ENCODE measurements around the gene IGFN1. TPM values are rescaled to one million over a fixed set of nuclear protein-coding genes. Genes with fewer than 3 reads are reported as not detected.

Gene IGFN1
- total RNA-seq, 1 experiment from 2014 or later = not detected

DNA sequence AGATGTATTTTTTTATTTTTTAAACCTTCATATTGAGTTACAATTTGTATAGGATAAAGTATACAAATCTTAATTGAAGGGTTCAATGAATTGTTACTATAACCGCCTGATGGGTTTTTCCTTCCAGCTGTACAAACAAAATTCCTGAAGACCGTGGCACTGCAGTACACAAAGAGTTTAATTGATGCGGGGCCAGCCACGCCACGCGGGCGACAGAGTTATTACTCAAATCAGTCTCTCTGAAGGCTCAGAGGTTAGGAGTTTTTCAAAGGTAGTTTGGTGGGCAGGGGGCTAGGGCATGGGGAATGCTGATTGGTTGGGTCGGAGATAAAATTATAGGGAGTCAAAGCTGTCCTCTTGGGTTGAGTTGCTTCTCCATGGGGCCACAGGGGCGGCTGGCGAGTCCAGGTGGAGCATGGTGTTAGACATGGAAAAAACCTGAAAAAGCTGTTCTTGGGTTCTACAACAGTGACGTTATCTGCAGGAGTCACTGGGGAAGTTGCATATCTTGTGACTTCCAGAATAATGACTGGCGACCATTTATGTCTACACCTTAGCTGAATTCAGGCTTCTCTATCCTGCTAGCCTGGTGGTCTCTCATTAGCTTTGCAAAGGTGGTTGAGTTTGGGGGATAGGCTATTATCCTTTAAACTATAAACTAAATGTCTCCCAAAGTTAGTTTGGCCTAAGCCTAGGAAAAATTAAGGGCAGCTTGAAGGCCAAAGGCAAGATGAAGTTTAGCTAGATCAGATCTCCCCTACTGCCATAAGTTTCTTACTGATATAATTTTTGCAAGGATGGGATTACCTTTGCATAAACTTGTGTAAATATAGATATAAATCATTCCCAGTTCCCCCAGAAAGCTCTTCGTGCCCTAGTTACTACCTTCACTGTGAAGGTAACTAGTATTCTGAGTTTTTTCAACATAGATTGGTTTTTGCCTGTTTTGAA is 23.3 kb upstream of the IGFN1 start:
- Histone ChIP-seq H3K27ac (ENCODE audit: insufficient read length, low read depth, low read length) (no peak overlapping the region), H2AK5ac (ENCODE audit: insufficient read length, low read length) (no peak overlapping the region), H3K79me2 (ENCODE audit: insufficient read depth, low read length) (no peaks in the 10 kb centered on the region), H2AFZ (ENCODE audit: low read length) (no peak overlapping the region), H2BK15ac (ENCODE audit: low read depth, low read length) (no peak overlapping the region), H2BK5ac (ENCODE audit: insufficient read length, low read length) (no peak overlapping the region), H3K9me3 (ENCODE audit: control insufficient read depth, low read depth, low read length) (no peaks in the 10 kb centered on the region), H3T11ph (ENCODE audit: low read length) (no peak overlapping the region), H3K23ac (ENCODE audit: insufficient read length, low read depth, low read length) (no peak overlapping the region), H3K27me3 (ENCODE audit: insufficient read depth, low read length) (no peaks in the 10 kb centered on the region), H4K5ac (ENCODE audit: insufficient read length, low read depth, low read length) (no peak overlapping the region), H4K8ac (replicated peaks; ENCODE audit: insufficient read length, low read depth, low read length) (no peak overlapping the region), H2BK20ac (ENCODE audit: low read depth, low read length, poor library complexity, severe bottlenecking) (no peak overlapping the region), H3K14ac (ENCODE audit: insufficient read depth, low read length) (no peak overlapping the region), H3K4ac (ENCODE audit: low read depth, low read length) (no peak overlapping the region), H3K23me2 (ENCODE audit: insufficient read length, low read depth, low read length, poor library complexity, severe bottlenecking) (peaks cover 8% of the 10 kb centered on the region), H3K4me1 (ENCODE audit: insufficient read depth, low read length) (no peaks in the 10 kb centered on the region), H2BK12ac (ENCODE audit: insufficient read length, low read depth, low read length) (no peak overlapping the region), H4K91ac (ENCODE audit: insufficient read length, low read depth, low read length) (no peak overlapping the region), H3K79me1 (ENCODE audit: insufficient read depth, low read depth, low read length, poor library complexity, severe bottlenecking) (no peaks in the 10 kb centered on the region), H3K9ac (ENCODE audit: extremely low read depth, insufficient read length, low read length) (no peak overlapping the region), H3K56ac (ENCODE audit: insufficient read length, low read depth, low read length) (no peak overlapping the region), H3K4me2 (ENCODE audit: insufficient read depth, insufficient read length, low read length) (no peak overlapping the region), H4K20me1 (ENCODE audit: control insufficient read depth, insufficient read depth, insufficient read length) (no peaks in the 10 kb centered on the region), H3K18ac (ENCODE audit: insufficient read length, low read depth, low read length) (no peak overlapping the region), H2BK120ac (ENCODE audit: low read depth, low read length, poor library complexity, severe bottlenecking) (no peak overlapping the region)
- H3K27ac Mint-ChIP-seq = no peak overlapping the region; a peak in 1 of 7 replicates
- peaks cover 9 to 11% of the 10 kb centered on the region in 2 experiments; a peak in 3 of 4 replicates for H3K4me1 Mint-ChIP-seq
- no peak for DNase-seq
- H3K36me3 Mint-ChIP-seq (ENCODE audit: insufficient read depth in 1 of 3, low read depth in 3 of 3) = no peaks in the 10 kb centered on the region
- WGBS (ENCODE audit: extremely low coverage, insufficient read length, low lambda C conversion rate) = no CpG with 5 or more reads among the region's 13 CpGs
- H3K9me3 Mint-ChIP-seq = no peaks in the 10 kb centered on the region; a peak in 1 of 5 replicates
- TF ChIP-seq, protein P1, sequence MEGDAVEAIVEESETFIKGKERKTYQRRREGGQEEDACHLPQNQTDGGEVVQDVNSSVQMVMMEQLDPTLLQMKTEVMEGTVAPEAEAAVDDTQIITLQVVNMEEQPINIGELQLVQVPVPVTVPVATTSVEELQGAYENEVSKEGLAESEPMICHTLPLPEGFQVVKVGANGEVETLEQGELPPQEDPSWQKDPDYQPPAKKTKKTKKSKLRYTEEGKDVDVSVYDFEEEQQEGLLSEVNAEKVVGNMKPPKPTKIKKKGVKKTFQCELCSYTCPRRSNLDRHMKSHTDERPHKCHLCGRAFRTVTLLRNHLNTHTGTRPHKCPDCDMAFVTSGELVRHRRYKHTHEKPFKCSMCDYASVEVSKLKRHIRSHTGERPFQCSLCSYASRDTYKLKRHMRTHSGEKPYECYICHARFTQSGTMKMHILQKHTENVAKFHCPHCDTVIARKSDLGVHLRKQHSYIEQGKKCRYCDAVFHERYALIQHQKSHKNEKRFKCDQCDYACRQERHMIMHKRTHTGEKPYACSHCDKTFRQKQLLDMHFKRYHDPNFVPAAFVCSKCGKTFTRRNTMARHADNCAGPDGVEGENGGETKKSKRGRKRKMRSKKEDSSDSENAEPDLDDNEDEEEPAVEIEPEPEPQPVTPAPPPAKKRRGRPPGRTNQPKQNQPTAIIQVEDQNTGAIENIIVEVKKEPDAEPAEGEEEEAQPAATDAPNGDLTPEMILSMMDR (conservative IDR thresholded peaks at IDR 0.05) = no peak
- no peak overlapping the region for H3K4me3 Mint-ChIP-seq
- peaks cover 18% of the 10 kb centered on the region for H3K27me3 Mint-ChIP-seq (ENCODE audit: low read depth)
